GM23338 (cell line): Measurements from ENCODE around the gene STARD13. TPM values are rescaled to one million over a fixed set of nuclear protein-coding genes. Genes with fewer than 3 reads are reported as not detected.

Experiments
- ATAC-seq: fragments of 200-7000 bp; cut with Tn5 transposase; 3 replicates; pipeline ENCODE4 v1.9.1; 2020
- DNase-seq: peaks from one replicate; pipeline ENCODE4 v3.0.0-alpha.2; 2015; ENCODE audit warnings: low spot score
- H2AFZ ChIP-seq: fragments of 200-600 bp; sonication (generic); 2 replicates; pipeline ENCODE4 v1.8.0; 2016; ENCODE audit warnings: antibody characterized with exemption, mild to moderate bottlenecking, moderate library complexity
- H3F3A ChIP-seq: fragments of 200-600 bp; sonication (generic); replicated peaks from 2 replicates; pipeline ENCODE4 v1.8.0; 2017; ENCODE audit warnings: antibody characterized with exemption, mixed run types, low read depth
- H3K27ac ChIP-seq: fragments of 200-600 bp; sonication (generic); 2 replicates; pipeline ENCODE4 v1.6.1; 2016; ENCODE audit warnings: low read depth
- H3K27me3 ChIP-seq: fragments of 200-600 bp; sonication (generic); 2 replicates; pipeline ENCODE4 v1.8.0; 2016; ENCODE audit warnings: mild to moderate bottlenecking, mixed run types, moderate library complexity; ENCODE audit not compliant: insufficient read depth
- H3K36me3 ChIP-seq: fragments of 200-600 bp; sonication (generic); 2 replicates; pipeline ENCODE4 v1.8.0; 2016; ENCODE audit warnings: mild to moderate bottlenecking; ENCODE audit not compliant: insufficient read depth
- H3K4me1 ChIP-seq: fragments of 200-600 bp; sonication (generic); 2 replicates; pipeline ENCODE4 v1.8.0; 2016; ENCODE audit warnings: mild to moderate bottlenecking, moderate library complexity; ENCODE audit not compliant: insufficient read depth
- H3K4me2 ChIP-seq: fragments of 200-600 bp; sonication (generic); 2 replicates; pipeline ENCODE4 v1.7.1; 2017; ENCODE audit warnings: mixed run types
- H3K4me3 ChIP-seq: fragments of 200-600 bp; sonication (generic); 2 replicates; pipeline ENCODE4 v1.6.1; 2016; ENCODE audit warnings: mixed run types
- H3K79me2 ChIP-seq: fragments of 200-600 bp; sonication (generic); replicated peaks from 2 replicates; pipeline ENCODE4 v1.8.0; 2017; ENCODE audit warnings: mild to moderate bottlenecking; ENCODE audit not compliant: insufficient read depth
- H3K9me2 ChIP-seq: fragments of 200-600 bp; sonication (generic); 2 replicates; pipeline ENCODE4 v1.8.0; 2017; ENCODE audit not compliant: insufficient read depth
- H4K20me1 ChIP-seq: fragments of 200-600 bp; sonication (generic); replicated peaks from 2 replicates; pipeline ENCODE4 v1.8.0; 2017; ENCODE audit warnings: mild to moderate bottlenecking; ENCODE audit not compliant: insufficient read depth
- H3K27ac Mint-ChIP-seq: 2 replicates; pipeline ENCODE4 v1.8.0; 2020; ENCODE audit warnings: inconsistent platforms, mild to moderate bottlenecking, moderate library complexity, mixed read lengths
- H3K27me3 Mint-ChIP-seq: 3 replicates; pipeline ENCODE4 v1.8.0; 2022; ENCODE audit warnings: low read depth, mild to moderate bottlenecking, moderate library complexity, mixed read lengths, inconsistent platforms; ENCODE audit not compliant: insufficient read depth, poor library complexity
- H3K36me3 Mint-ChIP-seq: 3 replicates; pipeline ENCODE4 v1.8.0; 2021; ENCODE audit warnings: low read depth, mild to moderate bottlenecking, inconsistent platforms, moderate library complexity, mixed read lengths
- H3K4me1 Mint-ChIP-seq: 3 replicates; pipeline ENCODE4 v1.8.0; 2020; ENCODE audit warnings: mild to moderate bottlenecking, inconsistent platforms, mixed read lengths
- H3K4me3 Mint-ChIP-seq: 3 replicates; pipeline ENCODE4 v1.8.0; 2021; ENCODE audit warnings: moderate library complexity, mild to moderate bottlenecking, inconsistent platforms, mixed read lengths
- H3K9me3 Mint-ChIP-seq: 3 replicates; pipeline ENCODE4 v1.8.0; 2020; ENCODE audit warnings: moderate library complexity, mild to moderate bottlenecking, inconsistent platforms, mixed read lengths
- CREB1 ChIP-seq: fragments of 250-450 bp; sonication (Bioruptor Pico); IDR thresholded peaks from 2 replicates; pipeline ENCODE4 v1.5.0; 2020; ENCODE audit warnings: low read depth, mild to moderate bottlenecking, moderate library complexity
- EZH2 ChIP-seq: fragments of 200-600 bp; sonication (generic); IDR thresholded peaks from one replicate; pipeline ENCODE4 v1.8.0; 2017; ENCODE audit warnings: antibody characterized with exemption, mild to moderate bottlenecking, low read depth; ENCODE audit not compliant: unreplicated experiment
- EZH2phosphoT487 ChIP-seq: fragments of 200-600 bp; sonication (generic); IDR thresholded peaks from one replicate; pipeline ENCODE4 v1.8.1; 2018; ENCODE audit warnings: antibody characterized with exemption; ENCODE audit not compliant: unreplicated experiment
- JUNB ChIP-seq: IDR thresholded peaks from one replicate; pipeline ENCODE4 v1.6.1; 2016; ENCODE audit warnings: antibody characterized with exemption; ENCODE audit not compliant: unreplicated experiment
- NANOG ChIP-seq: IDR thresholded peaks from 2 replicates; pipeline ENCODE4 v1.6.1; 2016; ENCODE audit warnings: antibody characterized with exemption, borderline replicate concordance
- POLR2AphosphoS5 ChIP-seq: IDR thresholded peaks from 2 replicates; pipeline ENCODE4 v1.6.1; 2016; ENCODE audit warnings: antibody characterized with exemption, low read depth
- STAT1 ChIP-seq: IDR thresholded peaks from one replicate; pipeline ENCODE4 v1.6.1; 2016; ENCODE audit warnings: antibody characterized with exemption; ENCODE audit not compliant: unreplicated experiment
- ZNF114 ChIP-seq: fragments of 250-450 bp; sonication (Bioruptor Pico); IDR thresholded peaks from 2 replicates; pipeline ENCODE4 v1.5.0; 2020; ENCODE audit warnings: mild to moderate bottlenecking, moderate library complexity
- ZNF331 ChIP-seq: fragments of 250-450 bp; sonication (Bioruptor Pico); IDR thresholded peaks from 2 replicates; pipeline ENCODE4 v1.5.0; 2020; ENCODE audit warnings: low read depth, mild to moderate bottlenecking, moderate library complexity
- polyA plus RNA-seq: library from polyadenylated mRNA; unstranded; fragments of >200 nt; fragmentation: Nextera tagmentation; extraction: Ambion mirVana; gene quantifications from 2 replicates; pipeline ENCODE4 v1.2.1, GENCODE V29; 2016
- total RNA-seq: library from RNA; depleted of rRNA; stranded (reverse); fragments of >200 nt; shearing (Covaris generic); gene quantifications from 2 replicates; pipeline ENCODE4 v1.2.3, GENCODE V29; 2014
- TF ChIP-seq, protein P1 (sequence below): fragments of 250-450 bp; sonication (Bioruptor Pico); IDR thresholded peaks from 2 replicates; pipeline ENCODE4 v1.5.0; 2020; ENCODE audit warnings: mild to moderate bottlenecking, moderate library complexity
- TF ChIP-seq, protein P2 (sequence below), 2 experiments: fragments of 200-600 bp in 1 of 2; sonication (generic) in 1 of 2; conservative IDR thresholded peaks; 2 replicates each; pipeline versions ENCODE4 v1.5.1 to v1.6.1; 2016 to 2017; ENCODE audit warnings: antibody characterized with exemption in 2 of 2, low read depth in 2 of 2, mild to moderate bottlenecking in 2 of 2, moderate library complexity in 1 of 2
- TF ChIP-seq, protein P3 (sequence below): IDR thresholded peaks from 2 replicates; pipeline ENCODE4 v1.6.1; 2016; ENCODE audit warnings: antibody characterized with exemption
- TF ChIP-seq, protein P4 (sequence below): IDR thresholded peaks from one replicate; pipeline ENCODE4 v1.6.1; 2018; ENCODE audit warnings: antibody characterized with exemption; ENCODE audit not compliant: unreplicated experiment

Gene STARD13
- total and polyA plus RNA-seq, 2 experiments from 2014 or later: 3.2 to 5.2 TPM

DNA sequence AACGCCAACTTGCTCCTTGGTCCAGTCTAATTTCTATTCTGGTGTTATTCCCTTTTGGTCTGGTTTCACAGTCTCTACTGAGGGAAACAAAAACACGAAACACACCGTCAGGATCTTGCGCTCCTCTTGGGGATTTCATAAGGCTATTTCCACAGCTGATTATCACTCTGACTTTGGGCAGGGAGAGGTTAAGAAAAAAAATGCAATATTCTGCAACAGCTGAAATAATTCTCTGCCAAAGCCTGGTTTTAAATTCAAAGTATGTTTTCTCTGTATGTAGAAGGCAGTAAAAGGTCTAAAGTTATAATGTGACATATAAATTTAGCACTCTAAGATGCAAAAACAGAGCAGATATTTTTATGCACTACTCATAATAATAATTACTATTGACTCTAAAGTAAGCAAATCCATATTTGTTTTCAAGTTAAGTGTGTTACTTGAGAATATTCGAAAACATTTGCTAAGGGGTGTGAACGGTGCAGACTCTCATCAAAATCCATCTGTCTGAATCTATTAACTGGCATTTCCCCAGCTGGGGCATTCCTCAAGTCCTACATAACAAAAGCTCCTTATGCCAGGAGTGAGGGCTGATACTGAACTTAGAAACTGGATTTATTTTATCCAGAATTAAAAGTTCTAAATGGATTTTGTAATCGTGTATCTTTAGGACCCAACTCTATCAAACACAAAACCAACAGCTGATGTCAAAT lies 38.4 kb upstream of the STARD13 start:
- TF ChIP-seq, protein P1, sequence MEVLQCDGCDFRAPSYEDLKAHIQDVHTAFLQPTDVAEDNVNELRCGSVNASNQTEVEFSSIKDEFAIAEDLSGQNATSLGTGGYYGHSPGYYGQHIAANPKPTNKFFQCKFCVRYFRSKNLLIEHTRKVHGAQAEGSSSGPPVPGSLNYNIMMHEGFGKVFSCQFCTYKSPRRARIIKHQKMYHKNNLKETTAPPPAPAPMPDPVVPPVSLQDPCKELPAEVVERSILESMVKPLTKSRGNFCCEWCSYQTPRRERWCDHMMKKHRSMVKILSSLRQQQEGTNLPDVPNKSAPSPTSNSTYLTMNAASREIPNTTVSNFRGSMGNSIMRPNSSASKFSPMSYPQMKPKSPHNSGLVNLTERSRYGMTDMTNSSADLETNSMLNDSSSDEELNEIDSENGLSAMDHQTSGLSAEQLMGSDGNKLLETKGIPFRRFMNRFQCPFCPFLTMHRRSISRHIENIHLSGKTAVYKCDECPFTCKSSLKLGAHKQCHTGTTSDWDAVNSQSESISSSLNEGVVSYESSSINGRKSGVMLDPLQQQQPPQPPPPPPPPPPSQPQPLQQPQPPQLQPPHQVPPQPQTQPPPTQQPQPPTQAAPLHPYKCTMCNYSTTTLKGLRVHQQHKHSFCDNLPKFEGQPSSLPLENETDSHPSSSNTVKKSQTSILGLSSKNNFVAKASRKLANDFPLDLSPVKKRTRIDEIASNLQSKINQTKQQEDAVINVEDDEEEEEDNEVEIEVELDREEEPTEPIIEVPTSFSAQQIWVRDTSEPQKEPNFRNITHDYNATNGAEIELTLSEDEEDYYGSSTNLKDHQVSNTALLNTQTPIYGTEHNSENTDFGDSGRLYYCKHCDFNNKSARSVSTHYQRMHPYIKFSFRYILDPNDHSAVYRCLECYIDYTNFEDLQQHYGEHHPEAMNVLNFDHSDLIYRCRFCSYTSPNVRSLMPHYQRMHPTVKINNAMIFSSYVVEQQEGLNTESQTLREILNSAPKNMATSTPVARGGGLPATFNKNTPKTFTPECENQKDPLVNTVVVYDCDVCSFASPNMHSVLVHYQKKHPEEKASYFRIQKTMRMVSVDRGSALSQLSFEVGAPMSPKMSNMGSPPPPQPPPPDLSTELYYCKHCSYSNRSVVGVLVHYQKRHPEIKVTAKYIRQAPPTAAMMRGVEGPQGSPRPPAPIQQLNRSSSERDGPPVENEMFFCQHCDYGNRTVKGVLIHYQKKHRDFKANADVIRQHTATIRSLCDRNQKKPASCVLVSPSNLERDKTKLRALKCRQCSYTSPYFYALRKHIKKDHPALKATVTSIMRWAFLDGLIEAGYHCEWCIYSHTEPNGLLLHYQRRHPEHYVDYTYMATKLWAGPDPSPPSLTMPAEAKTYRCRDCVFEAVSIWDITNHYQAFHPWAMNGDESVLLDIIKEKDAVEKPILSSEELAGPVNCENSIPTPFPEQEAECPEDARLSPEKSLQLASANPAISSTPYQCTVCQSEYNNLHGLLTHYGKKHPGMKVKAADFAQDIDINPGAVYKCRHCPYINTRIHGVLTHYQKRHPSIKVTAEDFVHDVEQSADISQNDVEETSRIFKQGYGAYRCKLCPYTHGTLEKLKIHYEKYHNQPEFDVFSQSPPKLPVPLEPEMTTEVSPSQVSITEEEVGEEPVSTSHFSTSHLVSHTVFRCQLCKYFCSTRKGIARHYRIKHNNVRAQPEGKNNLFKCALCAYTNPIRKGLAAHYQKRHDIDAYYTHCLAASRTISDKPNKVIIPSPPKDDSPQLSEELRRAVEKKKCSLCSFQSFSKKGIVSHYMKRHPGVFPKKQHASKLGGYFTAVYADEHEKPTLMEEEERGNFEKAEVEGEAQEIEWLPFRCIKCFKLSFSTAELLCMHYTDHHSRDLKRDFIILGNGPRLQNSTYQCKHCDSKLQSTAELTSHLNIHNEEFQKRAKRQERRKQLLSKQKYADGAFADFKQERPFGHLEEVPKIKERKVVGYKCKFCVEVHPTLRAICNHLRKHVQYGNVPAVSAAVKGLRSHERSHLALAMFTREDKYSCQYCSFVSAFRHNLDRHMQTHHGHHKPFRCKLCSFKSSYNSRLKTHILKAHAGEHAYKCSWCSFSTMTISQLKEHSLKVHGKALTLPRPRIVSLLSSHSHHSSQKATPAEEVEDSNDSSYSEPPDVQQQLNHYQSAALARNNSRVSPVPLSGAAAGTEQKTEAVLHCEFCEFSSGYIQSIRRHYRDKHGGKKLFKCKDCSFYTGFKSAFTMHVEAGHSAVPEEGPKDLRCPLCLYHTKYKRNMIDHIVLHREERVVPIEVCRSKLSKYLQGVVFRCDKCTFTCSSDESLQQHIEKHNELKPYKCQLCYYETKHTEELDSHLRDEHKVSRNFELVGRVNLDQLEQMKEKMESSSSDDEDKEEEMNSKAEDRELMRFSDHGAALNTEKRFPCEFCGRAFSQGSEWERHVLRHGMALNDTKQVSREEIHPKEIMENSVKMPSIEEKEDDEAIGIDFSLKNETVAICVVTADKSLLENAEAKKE (CRISPR knock-in tag): no peak
- TF ChIP-seq EZH2phosphoT487 (no peak), STAT1 (no peak), JUNB (no peak), EZH2 (no peak), NANOG (no peak), ZNF331 (CRISPR knock-in tag) (no peak), POLR2AphosphoS5 (no peak), ZNF114 (no peak), CREB1 (no peak)
- TF ChIP-seq, protein P2, sequence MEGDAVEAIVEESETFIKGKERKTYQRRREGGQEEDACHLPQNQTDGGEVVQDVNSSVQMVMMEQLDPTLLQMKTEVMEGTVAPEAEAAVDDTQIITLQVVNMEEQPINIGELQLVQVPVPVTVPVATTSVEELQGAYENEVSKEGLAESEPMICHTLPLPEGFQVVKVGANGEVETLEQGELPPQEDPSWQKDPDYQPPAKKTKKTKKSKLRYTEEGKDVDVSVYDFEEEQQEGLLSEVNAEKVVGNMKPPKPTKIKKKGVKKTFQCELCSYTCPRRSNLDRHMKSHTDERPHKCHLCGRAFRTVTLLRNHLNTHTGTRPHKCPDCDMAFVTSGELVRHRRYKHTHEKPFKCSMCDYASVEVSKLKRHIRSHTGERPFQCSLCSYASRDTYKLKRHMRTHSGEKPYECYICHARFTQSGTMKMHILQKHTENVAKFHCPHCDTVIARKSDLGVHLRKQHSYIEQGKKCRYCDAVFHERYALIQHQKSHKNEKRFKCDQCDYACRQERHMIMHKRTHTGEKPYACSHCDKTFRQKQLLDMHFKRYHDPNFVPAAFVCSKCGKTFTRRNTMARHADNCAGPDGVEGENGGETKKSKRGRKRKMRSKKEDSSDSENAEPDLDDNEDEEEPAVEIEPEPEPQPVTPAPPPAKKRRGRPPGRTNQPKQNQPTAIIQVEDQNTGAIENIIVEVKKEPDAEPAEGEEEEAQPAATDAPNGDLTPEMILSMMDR (conservative IDR thresholded peaks at IDR 0.05; ENCODE audit: low read depth in 2 of 2): no peak
- TF ChIP-seq, protein P3, sequence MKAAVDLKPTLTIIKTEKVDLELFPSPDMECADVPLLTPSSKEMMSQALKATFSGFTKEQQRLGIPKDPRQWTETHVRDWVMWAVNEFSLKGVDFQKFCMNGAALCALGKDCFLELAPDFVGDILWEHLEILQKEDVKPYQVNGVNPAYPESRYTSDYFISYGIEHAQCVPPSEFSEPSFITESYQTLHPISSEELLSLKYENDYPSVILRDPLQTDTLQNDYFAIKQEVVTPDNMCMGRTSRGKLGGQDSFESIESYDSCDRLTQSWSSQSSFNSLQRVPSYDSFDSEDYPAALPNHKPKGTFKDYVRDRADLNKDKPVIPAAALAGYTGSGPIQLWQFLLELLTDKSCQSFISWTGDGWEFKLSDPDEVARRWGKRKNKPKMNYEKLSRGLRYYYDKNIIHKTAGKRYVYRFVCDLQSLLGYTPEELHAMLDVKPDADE: no peak
- TF ChIP-seq, protein P4, sequence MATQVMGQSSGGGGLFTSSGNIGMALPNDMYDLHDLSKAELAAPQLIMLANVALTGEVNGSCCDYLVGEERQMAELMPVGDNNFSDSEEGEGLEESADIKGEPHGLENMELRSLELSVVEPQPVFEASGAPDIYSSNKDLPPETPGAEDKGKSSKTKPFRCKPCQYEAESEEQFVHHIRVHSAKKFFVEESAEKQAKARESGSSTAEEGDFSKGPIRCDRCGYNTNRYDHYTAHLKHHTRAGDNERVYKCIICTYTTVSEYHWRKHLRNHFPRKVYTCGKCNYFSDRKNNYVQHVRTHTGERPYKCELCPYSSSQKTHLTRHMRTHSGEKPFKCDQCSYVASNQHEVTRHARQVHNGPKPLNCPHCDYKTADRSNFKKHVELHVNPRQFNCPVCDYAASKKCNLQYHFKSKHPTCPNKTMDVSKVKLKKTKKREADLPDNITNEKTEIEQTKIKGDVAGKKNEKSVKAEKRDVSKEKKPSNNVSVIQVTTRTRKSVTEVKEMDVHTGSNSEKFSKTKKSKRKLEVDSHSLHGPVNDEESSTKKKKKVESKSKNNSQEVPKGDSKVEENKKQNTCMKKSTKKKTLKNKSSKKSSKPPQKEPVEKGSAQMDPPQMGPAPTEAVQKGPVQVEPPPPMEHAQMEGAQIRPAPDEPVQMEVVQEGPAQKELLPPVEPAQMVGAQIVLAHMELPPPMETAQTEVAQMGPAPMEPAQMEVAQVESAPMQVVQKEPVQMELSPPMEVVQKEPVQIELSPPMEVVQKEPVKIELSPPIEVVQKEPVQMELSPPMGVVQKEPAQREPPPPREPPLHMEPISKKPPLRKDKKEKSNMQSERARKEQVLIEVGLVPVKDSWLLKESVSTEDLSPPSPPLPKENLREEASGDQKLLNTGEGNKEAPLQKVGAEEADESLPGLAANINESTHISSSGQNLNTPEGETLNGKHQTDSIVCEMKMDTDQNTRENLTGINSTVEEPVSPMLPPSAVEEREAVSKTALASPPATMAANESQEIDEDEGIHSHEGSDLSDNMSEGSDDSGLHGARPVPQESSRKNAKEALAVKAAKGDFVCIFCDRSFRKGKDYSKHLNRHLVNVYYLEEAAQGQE: no peak
- Histone ChIP-seq H3K4me3 (no peak overlapping the region), H3K79me2 (no peaks in the 10 kb centered on the region), H3F3A (no peaks in the 10 kb centered on the region), H3K27ac (no peak overlapping the region), H2AFZ (no peak overlapping the region), H3K27me3 (no peaks in the 10 kb centered on the region), H3K9me2 (no peaks in the 10 kb centered on the region), H3K4me2 (no peak overlapping the region), H3K36me3 (no peaks in the 10 kb centered on the region), H4K20me1 (no peaks in the 10 kb centered on the region), H3K4me1 (peaks cover 18% of the 10 kb centered on the region)
- ATAC-seq (no peak), DNase-seq (peak; percentile 9)
- Mint-ChIP-seq H3K9me3 (no peaks in the 10 kb centered on the region), H3K36me3 (no peaks in the 10 kb centered on the region), H3K4me3 (no peak overlapping the region), H3K27me3 (no peaks in the 10 kb centered on the region), H3K4me1 (peaks cover 19% of the 10 kb centered on the region), H3K27ac (no peak overlapping the region)
